Neural progenitor cell (in vitro differentiated cells): ENCODE results near the gene SYCN. TPM values are rescaled to one million over a fixed set of nuclear protein-coding genes. Genes with fewer than 3 reads are reported as not detected.

ENCODE experiments used
- DNase-seq: peaks from one replicate; pipeline ENCODE4 v3.0.0-alpha.2; 2016; ENCODE audit warnings: low spot score
- H2AFZ ChIP-seq: fragments of 200-600 bp; sonication (generic); replicated peaks from 2 replicates; pipeline ENCODE4 v1.6.1; 2016; ENCODE audit warnings: antibody characterized with exemption
- H3F3A ChIP-seq: fragments of 200-600 bp; sonication (generic); 2 replicates; pipeline ENCODE4 v1.6.1; 2016; ENCODE audit warnings: antibody characterized with exemption, low read depth
- H3K27ac ChIP-seq: fragments of 200-600 bp; sonication (generic); 2 replicates; pipeline ENCODE4 v1.5.1; 2016; ENCODE audit warnings: mild to moderate bottlenecking
- H3K27me3 ChIP-seq: fragments of 200-600 bp; sonication (generic); 2 replicates; pipeline ENCODE4 v1.6.1; 2016; ENCODE audit warnings: mild to moderate bottlenecking, moderate library complexity
- H3K36me3 ChIP-seq: fragments of 200-600 bp; sonication (generic); 2 replicates; pipeline ENCODE4 v1.5.1; 2016
- H3K4me1 ChIP-seq: fragments of 200-600 bp; sonication (generic); 2 replicates; pipeline ENCODE4 v1.6.1; 2016; ENCODE audit warnings: mixed run types
- H3K4me2 ChIP-seq: fragments of 200-600 bp; sonication (generic); 2 replicates; pipeline ENCODE4 v1.6.1; 2016
- H3K4me3 ChIP-seq: fragments of 200-600 bp; sonication (generic); 2 replicates; pipeline ENCODE4 v1.5.1; 2016
- H3K79me2 ChIP-seq: fragments of 200-600 bp; sonication (generic); 2 replicates; pipeline ENCODE4 v1.6.1; 2016; ENCODE audit warnings: low read depth
- H3K9ac ChIP-seq: fragments of 200-600 bp; sonication (generic); 2 replicates; pipeline ENCODE4 v1.6.1; 2016
- H3K9me3 ChIP-seq: fragments of 200-600 bp; sonication (generic); 2 replicates; pipeline ENCODE4 v1.5.1; 2016; ENCODE audit warnings: low read depth
- H4K20me1 ChIP-seq: fragments of 200-600 bp; sonication (generic); 2 replicates; pipeline ENCODE4 v1.6.1; 2016; ENCODE audit warnings: low read depth
- H3K27ac Mint-ChIP-seq: 3 replicates; pipeline ENCODE4 v1.8.0; 2021; ENCODE audit warnings: mixed read lengths
- H3K27me3 Mint-ChIP-seq: 2 replicates; pipeline ENCODE4 v1.8.0; 2022; ENCODE audit warnings: low read depth, mild to moderate bottlenecking, inconsistent platforms, moderate library complexity, mixed read lengths; ENCODE audit not compliant: insufficient read depth
- H3K36me3 Mint-ChIP-seq: 3 replicates; pipeline ENCODE4 v1.8.0; 2021; ENCODE audit warnings: mixed read lengths
- H3K4me1 Mint-ChIP-seq: 3 replicates; pipeline ENCODE4 v1.8.0; 2021; ENCODE audit warnings: mixed read lengths
- H3K4me3 Mint-ChIP-seq: 3 replicates; pipeline ENCODE4 v1.8.0; 2021; ENCODE audit warnings: mild to moderate bottlenecking, moderate library complexity, mixed read lengths
- H3K9me3 Mint-ChIP-seq: 3 replicates; pipeline ENCODE4 v1.8.0; 2020; ENCODE audit warnings: mixed read lengths
- CTCF ChIP-seq: fragments of 200-600 bp; sonication (generic); IDR thresholded peaks from 2 replicates; pipeline ENCODE4 v1.5.1; 2017; ENCODE audit warnings: antibody characterized with exemption, mild to moderate bottlenecking
- EZH2 ChIP-seq: fragments of 200-600 bp; sonication (generic); IDR thresholded peaks from 2 replicates; pipeline ENCODE4 v1.6.1; 2017; ENCODE audit warnings: antibody characterized with exemption, mild to moderate bottlenecking, moderate library complexity
- EZH2phosphoT487 ChIP-seq: fragments of 200-600 bp; sonication (generic); IDR thresholded peaks from 2 replicates; pipeline ENCODE4 v1.6.1; 2017; ENCODE audit warnings: antibody characterized with exemption
- total RNA-seq: library from RNA; depleted of rRNA; stranded (reverse); fragments of >200 nt; gene quantifications from 2 replicates; pipeline ENCODE4 v1.2.3, GENCODE V29; 2015; ENCODE audit warnings: low replicate concordance

The SYCN gene
- total RNA-seq, 1 donor from 2014 or later, result not detected

GRCh38 chr19:39180749-39181148, 23.3 kb downstream of the SYCN start:
- Histone ChIP-seq H3K79me2 (no peaks in the 10 kb centered on the region), H3K4me1 (no peaks in the 10 kb centered on the region), H3K27ac (no peak overlapping the region), H4K20me1 (peaks cover 3% of the 10 kb centered on the region), H3K4me3 (no peak overlapping the region), H3K9ac (no peak overlapping the region), H2AFZ (no peak overlapping the region), H3K9me3 (no peaks in the 10 kb centered on the region), H3K27me3 (no peaks in the 10 kb centered on the region), H3F3A (no peaks in the 10 kb centered on the region), H3K4me2 (no peak overlapping the region), H3K36me3 (no peaks in the 10 kb centered on the region)
- Mint-ChIP-seq H3K36me3 (peaks cover 4% of the 10 kb centered on the region), H3K27me3 (peaks cover 4% of the 10 kb centered on the region), H3K4me3 (no peak overlapping the region), H3K9me3 (no peaks in the 10 kb centered on the region), H3K4me1 (peaks cover 1% of the 10 kb centered on the region), H3K27ac (peak overlapping the region; percentile 50)
- TF ChIP-seq EZH2phosphoT487, result no peak
- TF ChIP-seq CTCF, result no peak
- TF ChIP-seq EZH2, result no peak
- no peak for DNase-seq

- Histone ChIP-seq H3K4me1 (no peaks in the 10 kb centered on the region), H2AFZ (no peak overlapping the region), H3K79me2 (no peaks in the 10 kb centered on the region), H3K9me3 (no peaks in the 10 kb centered on the region), H4K20me1 (peaks cover 3% of the 10 kb centered on the region), H3K9ac (no peak overlapping the region), H3K27me3 (no peaks in the 10 kb centered on the region), H3K36me3 (no peaks in the 10 kb centered on the region), H3F3A (no peaks in the 10 kb centered on the region), H3K4me2 (no peak overlapping the region), H3K27ac (no peak overlapping the region), H3K4me3 (no peak overlapping the region)
- H3K4me1 Mint-ChIP-seq, result peaks cover 2% of the 10 kb centered on the region
- H3K4me3 Mint-ChIP-seq, result no peak overlapping the region
- H3K27ac Mint-ChIP-seq, result no peak overlapping the region
- H3K36me3 Mint-ChIP-seq, result peaks cover 4% of the 10 kb centered on the region
- DNase-seq, result no peak
- TF ChIP-seq EZH2phosphoT487 (no peak), CTCF (no peak), EZH2 (no peak)
- H3K27me3 Mint-ChIP-seq, result peaks cover 4% of the 10 kb centered on the region
- H3K9me3 Mint-ChIP-seq, result no peaks in the 10 kb centered on the region
Observed at GRCh38 chr19:39179754-39180153, 24.3 kb downstream of the SYCN start.

GRCh38 chr19:39178296-39179006, 25.6 kb downstream of the SYCN start:
- no peak overlapping the region for H3K4me2 ChIP-seq
- H3K4me3 Mint-ChIP-seq, result no peak overlapping the region
- H3K27ac Mint-ChIP-seq, result peak overlapping the region; percentile 66
- no peaks in the 10 kb centered on the region for H3K9me3 Mint-ChIP-seq
- no peak overlapping the region for H3K4me3 ChIP-seq
- H3K27me3 Mint-ChIP-seq, result peaks cover 4% of the 10 kb centered on the region
- H3K27me3 ChIP-seq, result no peaks in the 10 kb centered on the region
- H3K27ac ChIP-seq, result no peak overlapping the region
- no peak overlapping the region for H2AFZ ChIP-seq
- H3F3A ChIP-seq, result no peaks in the 10 kb centered on the region
- peaks cover 2% of the 10 kb centered on the region for H3K4me1 Mint-ChIP-seq
- H3K4me1 ChIP-seq, result no peaks in the 10 kb centered on the region
- no peak overlapping the region for H3K9ac ChIP-seq
- H4K20me1 ChIP-seq, result peaks cover 3% of the 10 kb centered on the region
- DNase-seq, result no peak
- H3K36me3 ChIP-seq, result no peaks in the 10 kb centered on the region
- no peaks in the 10 kb centered on the region for H3K9me3 ChIP-seq
- no peaks in the 10 kb centered on the region for H3K79me2 ChIP-seq
- TF ChIP-seq CTCF (no peak), EZH2phosphoT487 (no peak)
- H3K36me3 Mint-ChIP-seq, result peaks cover 6% of the 10 kb centered on the region
